GM12878 (cell line): ENCODE results near the gene WDR59. TPM values are rescaled to one million over a fixed set of nuclear protein-coding genes. Genes with fewer than 3 reads are reported as not detected.

Experiments
- ATAC-seq: fragments of 200-7000 bp; cut with Tn5 transposase; 3 replicates; pipeline ENCODE4 v1.9.1; 2020; ENCODE audit warnings: mild to moderate bottlenecking, moderate library complexity
- BruUV-seq: library from RNA; stranded (reverse); fragments of 400-500 nt; replicated peaks from 2 replicates; lab custom pipeline; 2021; lab: Mats Ljungman, UMichigan
- CTCF ChIA-PET: fragments of 300-600 bp; sonication (Branson Sonifier 250); formaldehyde crosslinking; extraction: SDS; loops from one replicate; lab custom pipeline; 2021; ENCODE audit warnings: inconsistent platforms; lab: Yijun Ruan, JAX
- POLR2A ChIA-PET: fragments of 350-600 bp; formaldehyde crosslinking; extraction: SDS; loops from one replicate; lab custom pipeline; 2021; ENCODE audit warnings: inconsistent platforms; lab: Charles Lee
- RAD21 ChIA-PET: fragments of 300-600 bp; sonication (Branson Sonifier 250); formaldehyde crosslinking; loops from one replicate; lab custom pipeline; 2023; ENCODE audit warnings: antibody characterized with exemption; ENCODE audit not compliant: unreplicated experiment; lab: Charles Lee
- SMC1A ChIA-PET: fragments of 300-600 bp; sonication (Branson Sonifier 250); formaldehyde crosslinking; loops from one replicate; lab custom pipeline; 2023; ENCODE audit not compliant: unreplicated experiment, uncharacterized antibody; lab: Charles Lee
- DNase-seq: peaks from one replicate; pipeline ENCODE4 v3.0.0-alpha.2; 2011; ENCODE audit warnings: low read depth, low spot score
- FAIRE-seq: peaks from 3 replicates; lab custom pipeline; 2011; peaks lifted over from hg19 to GRCh38; lab: Jason Lieb, UNC
- H2AFZ ChIP-seq: 2 replicates; pipeline ENCODE4 v1.6.0; 2011; ENCODE audit warnings: low read depth, low read length, control low read depth; ENCODE audit not compliant: control insufficient read depth
- H3K27ac ChIP-seq: 2 replicates; pipeline ENCODE4 v1.5.1; 2011; ENCODE audit warnings: control low read depth; ENCODE audit not compliant: control insufficient read depth, insufficient read depth
- H3K27me3 ChIP-seq, 2 experiments: replicated peaks in 1 of 2; 2 replicates each; pipeline versions ENCODE4 v1.6.0 to v1.6.1; 2011; ENCODE audit warnings: low read length in 1 of 2; ENCODE audit not compliant: control insufficient read depth in 2 of 2, insufficient read depth in 2 of 2
- H3K36me3 ChIP-seq, 2 experiments: 2 replicates each; pipeline ENCODE4 v1.5.1; 2011; ENCODE audit warnings: low read length in 1 of 2; ENCODE audit not compliant: control insufficient read depth in 2 of 2, insufficient read depth in 2 of 2
- H3K4me1 ChIP-seq: 2 replicates; pipeline ENCODE4 v1.6.1; 2011; ENCODE audit warnings: mild to moderate bottlenecking, low read length, moderate library complexity, mixed read lengths; ENCODE audit not compliant: control insufficient read depth, insufficient read depth
- H3K4me2 ChIP-seq: 2 replicates; pipeline ENCODE4 v1.6.0; 2011; ENCODE audit warnings: control low read depth; ENCODE audit not compliant: control insufficient read depth, insufficient read depth
- H3K4me3 ChIP-seq: fragments of 200-600 bp; sonication (generic); 2 replicates; pipeline ENCODE4 v1.5.1; 2016
- H3K79me2 ChIP-seq: 2 replicates; pipeline ENCODE4 v1.6.0; 2011; ENCODE audit warnings: low read length; ENCODE audit not compliant: control insufficient read depth, insufficient read depth
- H3K9ac ChIP-seq: 2 replicates; pipeline ENCODE4 v1.8.0; 2011; ENCODE audit warnings: low read length, control low read depth, mixed read lengths; ENCODE audit not compliant: control insufficient read depth, insufficient read depth
- H3K9me3 ChIP-seq: replicated peaks from 3 replicates; pipeline ENCODE4 v1.5.1; 2011; ENCODE audit warnings: mild to moderate bottlenecking, low read length; ENCODE audit not compliant: control insufficient read depth, insufficient read depth
- H4K20me1 ChIP-seq: 2 replicates; pipeline ENCODE4 v1.6.0; 2011; ENCODE audit not compliant: control insufficient read depth, insufficient read depth
- ATF7 ChIP-seq: fragments of 450-650 bp; IDR thresholded peaks from 2 replicates; pipeline ENCODE4 v1.6.1; 2016; ENCODE audit warnings: low read depth, mild to moderate bottlenecking
- CHD1 ChIP-seq: IDR thresholded peaks from 2 replicates; pipeline ENCODE4 v1.6.1; 2012; ENCODE audit warnings: low read depth, low read length, improper control_type of control experiment
- EGR1 ChIP-seq, 2 experiments: IDR thresholded peaks; 1 replicate in 1 of 2; 2 replicates in 1 of 2; pipeline ENCODE4 v1.6.1; 2011 to 2012; ENCODE audit warnings: low read depth in 2 of 2, low read length in 2 of 2, borderline replicate concordance in 1 of 2, mild to moderate bottlenecking in 1 of 2, moderate library complexity in 1 of 2
- NR2C1 ChIP-seq: fragments of 450-650 bp; IDR thresholded peaks from 2 replicates; pipeline ENCODE4 v1.6.1; 2017; ENCODE audit warnings: antibody characterized with exemption, mild to moderate bottlenecking, moderate library complexity
- SRF ChIP-seq, 2 experiments: IDR thresholded peaks; 2 replicates each; pipeline ENCODE4 v1.6.1; 2011; ENCODE audit warnings: low read depth in 2 of 2, low read length in 2 of 2, mild to moderate bottlenecking in 1 of 2, moderate library complexity in 1 of 2
- STAT3 ChIP-seq: IDR thresholded peaks from 2 replicates; pipeline ENCODE4 v1.6.1; 2011; ENCODE audit warnings: low read depth, low read length, improper control_type of control experiment
- ZNF207 ChIP-seq: fragments of 450-650 bp; IDR thresholded peaks from 2 replicates; pipeline ENCODE4 v1.6.1; 2014; ENCODE audit warnings: antibody characterized with exemption, mild to moderate bottlenecking, borderline replicate concordance
- in situ Hi-C: fragments of 300-500 bp; cut with MboI; formaldehyde crosslinking; loops from 9 replicates; pipeline ENCODE4 v1.14.3; 2018; ENCODE audit warnings: mixed read lengths
- intact Hi-C: fragments of 100-400 bp; cut with micrococcal nuclease; formaldehyde crosslinking; loops from one replicate; pipeline ENCODE4 v1.14.2; 2022; ENCODE audit not compliant: unreplicated experiment
- polyA plus RNA-seq, 11 experiments: library from polyadenylated mRNA; depleted of rRNA in 4 of 11; unstranded in 6 of 11; stranded (reverse) in 5 of 11; fragments of >200 nt; fragmentation: Nextera tagmentation in 4 of 11; fragmentation: Illumina TruSeq in 1 of 11; extraction: Ambion mirVana in 4 of 11; extraction: Trizol in 1 of 11; gene quantifications; 1 replicate in 1 of 11; 2 replicates in 10 of 11; pipeline versions ENCODE4 v1.2.1 to v1.2.3, GENCODE V29; 2011 to 2016; ENCODE audit warnings: inconsistent platforms in 2 of 11, missing spikeins in 2 of 11, low read depth in 1 of 11
- total RNA-seq, 4 experiments: library from RNA; depleted of rRNA in 3 of 4; stranded (reverse); fragments of >200 nt in 3 of 4; fragmentation: Illumina TruSeq in 1 of 4; extraction: Trizol in 1 of 4; gene quantifications; 2 replicates each; pipeline versions ENCODE4 v1.2.1 to v1.2.3, GENCODE V29; 2013 to 2021
- TF ChIP-seq, protein P1 (sequence below): IDR thresholded peaks from 2 replicates; pipeline ENCODE4 v1.6.1; 2011; ENCODE audit warnings: mild to moderate bottlenecking, low read depth, low read length, moderate library complexity; ENCODE audit not compliant: insufficient replicate concordance
- TF ChIP-seq, protein P2 (sequence below): fragments of 450-650 bp; IDR thresholded peaks from 2 replicates; pipeline ENCODE4 v1.6.1; 2017; ENCODE audit warnings: antibody characterized with exemption, mild to moderate bottlenecking, moderate library complexity
- TF ChIP-seq, protein P3 (sequence below): IDR thresholded peaks from 2 replicates; pipeline ENCODE4 v1.6.1; 2011; ENCODE audit warnings: borderline replicate concordance, low read depth, mild to moderate bottlenecking, moderate library complexity, low read length; ENCODE audit not compliant: insufficient read depth, poor library complexity, severe bottlenecking
- TF ChIP-seq, protein P4 (sequence below), 3 experiments: IDR thresholded peaks in 2 of 3; conservative IDR thresholded peaks in 1 of 3; 2 replicates each; pipeline ENCODE4 v1.5.1; 2011; ENCODE audit warnings: low read depth in 3 of 3, low read length in 3 of 3, mild to moderate bottlenecking in 3 of 3, control low read depth in 2 of 3, moderate library complexity in 2 of 3, inconsistent platforms in 1 of 3, mixed read lengths in 1 of 3; ENCODE audit not compliant: control insufficient read depth in 2 of 3, insufficient read depth in 1 of 3; ENCODE audit errors: extremely low read depth in 1 of 3

WDR59 gene
- total and polyA plus RNA-seq, 10 of the 15 experiments (the other 5 are each of a cell fraction or from before 2014, with no cell fraction given): 9.7 to 78.4 (median 24.5) TPM

DNA sequence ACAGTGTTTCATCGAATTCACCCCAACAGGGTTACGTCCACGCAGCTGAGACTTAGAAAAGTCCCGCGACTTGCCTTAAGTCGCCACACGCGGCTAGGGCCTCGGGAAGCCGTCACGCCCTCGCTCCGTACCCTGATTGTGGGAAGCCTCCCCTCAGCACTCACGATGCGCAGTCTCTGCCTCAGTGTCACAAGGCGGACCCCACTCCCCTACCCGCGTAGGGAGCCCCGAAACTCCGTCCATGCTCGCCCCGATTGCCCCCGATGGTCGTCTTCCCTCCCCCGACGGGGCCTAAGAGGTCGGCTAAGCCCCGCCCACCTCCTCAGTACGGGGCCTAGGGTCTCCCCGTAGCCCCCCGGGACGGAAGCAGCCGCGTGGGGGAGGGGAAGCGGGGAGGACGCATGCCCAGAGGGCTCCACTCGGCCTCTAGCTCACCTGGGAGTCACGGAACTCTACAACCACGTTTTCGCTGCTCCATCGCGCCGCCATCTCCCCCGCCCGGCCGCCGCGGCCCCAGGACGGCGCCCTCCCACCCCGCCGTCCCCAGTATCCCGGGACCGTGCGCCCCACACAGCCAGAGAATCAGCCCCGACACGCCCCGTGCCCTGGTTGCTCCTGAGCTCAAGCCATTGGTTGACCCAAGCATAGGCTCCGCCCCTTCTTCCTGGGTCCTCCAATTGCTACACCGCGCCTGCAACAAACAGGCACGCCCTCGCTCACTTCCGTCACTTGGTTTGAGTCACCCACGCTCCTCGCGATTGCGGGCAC lies at the start of gene WDR59 (continued):
- TF ChIP-seq ATF7: peak; percentile 49; the same call in 1 of the 2 replicates
- TF ChIP-seq NR2C1: peak; percentile 52; the same call in 1 of the 2 replicates

DNA sequence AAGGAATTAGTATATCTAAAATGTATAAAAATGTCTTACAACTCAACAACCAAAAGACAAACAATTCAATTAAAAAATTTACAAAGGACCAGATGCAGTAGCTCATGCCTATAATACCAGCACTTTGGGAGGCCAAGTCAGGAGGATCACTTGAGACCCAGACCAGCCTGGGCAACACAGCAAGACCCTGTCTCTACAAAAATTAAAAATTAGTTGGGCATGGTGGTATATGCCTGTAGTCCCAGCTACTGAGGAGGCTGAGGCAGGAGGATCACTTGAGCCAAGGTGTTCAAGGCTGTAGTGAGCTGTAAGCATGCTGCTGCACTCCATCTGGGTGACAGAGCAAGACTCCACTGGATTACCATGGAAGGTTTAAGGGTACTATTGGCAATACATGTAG lies 47.7 kb upstream of the WDR59 start:
- H3K27ac ChIP-seq: no peak overlapping the region
- H3K36me3 ChIP-seq: no peaks in the 10 kb centered on the region
- ChIA-PET CTCF (interaction anchor here (0.7 kb wide), 2 partner anchors 15 to 22 kb away, joined by 3 to 4 read pairs; no protein-coding TSS in a partner anchor), POLR2A (interaction anchor here (0.7 to 1.2 kb wide), 4 partner anchors 18 to 31 kb away, joined by 3 to 4 read pairs (median 3); no protein-coding TSS in a partner anchor), SMC1A (interaction anchor here (0.8 to 1.7 kb wide), 3 partner anchors 14 to 219 kb away, joined by 3 to 7 read pairs (median 3); no protein-coding TSS in a partner anchor), RAD21 (interaction anchor here (0.6 kb wide), 1 partner anchor 11 kb away, joined by 3 read pairs; no protein-coding TSS in a partner anchor)
- intact Hi-C loops (no loop called here), in situ Hi-C loops (no loop called here)
- no peak for DNase-seq
- H3K79me2 ChIP-seq: no peaks in the 10 kb centered on the region; the same call in none of the 2 replicates
- H3K27me3 ChIP-seq: no peaks in the 10 kb centered on the region
- no TSS peak for BruUV-seq
- no peak; the same call in 2 of the 3 replicates for ATAC-seq
- H3K4me3 ChIP-seq: no peak overlapping the region
- H3K4me1 ChIP-seq: peaks cover 18% of the 10 kb centered on the region
- peaks cover 3% of the 10 kb centered on the region; the same call in 2 of the 3 replicates for H3K9me3 ChIP-seq
- H3K9ac ChIP-seq: no peak overlapping the region
- H4K20me1 ChIP-seq: no peaks in the 10 kb centered on the region
- H2AFZ ChIP-seq: no peak overlapping the region
- no peak for FAIRE-seq
- no peak overlapping the region for H3K4me2 ChIP-seq
- TF ChIP-seq, protein P1, sequence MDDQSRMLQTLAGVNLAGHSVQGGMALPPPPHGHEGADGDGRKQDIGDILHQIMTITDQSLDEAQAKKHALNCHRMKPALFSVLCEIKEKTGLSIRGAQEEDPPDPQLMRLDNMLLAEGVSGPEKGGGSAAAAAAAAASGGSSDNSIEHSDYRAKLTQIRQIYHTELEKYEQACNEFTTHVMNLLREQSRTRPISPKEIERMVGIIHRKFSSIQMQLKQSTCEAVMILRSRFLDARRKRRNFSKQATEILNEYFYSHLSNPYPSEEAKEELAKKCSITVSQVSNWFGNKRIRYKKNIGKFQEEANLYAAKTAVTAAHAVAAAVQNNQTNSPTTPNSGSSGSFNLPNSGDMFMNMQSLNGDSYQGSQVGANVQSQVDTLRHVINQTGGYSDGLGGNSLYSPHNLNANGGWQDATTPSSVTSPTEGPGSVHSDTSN: no peak
- TF ChIP-seq CHD1 (no peak), ZNF207 (no peak), STAT3 (no peak), SRF (IDR thresholded peaks at IDR 0.05; ENCODE audit: low read depth in 2 of 2, low read length in 2 of 2) (no peak), EGR1 (IDR thresholded peaks at IDR 0.05; ENCODE audit: borderline replicate concordance in 1 of 2, low read depth in 2 of 2, low read length in 2 of 2) (no peak)
- TF ChIP-seq, protein P2, sequence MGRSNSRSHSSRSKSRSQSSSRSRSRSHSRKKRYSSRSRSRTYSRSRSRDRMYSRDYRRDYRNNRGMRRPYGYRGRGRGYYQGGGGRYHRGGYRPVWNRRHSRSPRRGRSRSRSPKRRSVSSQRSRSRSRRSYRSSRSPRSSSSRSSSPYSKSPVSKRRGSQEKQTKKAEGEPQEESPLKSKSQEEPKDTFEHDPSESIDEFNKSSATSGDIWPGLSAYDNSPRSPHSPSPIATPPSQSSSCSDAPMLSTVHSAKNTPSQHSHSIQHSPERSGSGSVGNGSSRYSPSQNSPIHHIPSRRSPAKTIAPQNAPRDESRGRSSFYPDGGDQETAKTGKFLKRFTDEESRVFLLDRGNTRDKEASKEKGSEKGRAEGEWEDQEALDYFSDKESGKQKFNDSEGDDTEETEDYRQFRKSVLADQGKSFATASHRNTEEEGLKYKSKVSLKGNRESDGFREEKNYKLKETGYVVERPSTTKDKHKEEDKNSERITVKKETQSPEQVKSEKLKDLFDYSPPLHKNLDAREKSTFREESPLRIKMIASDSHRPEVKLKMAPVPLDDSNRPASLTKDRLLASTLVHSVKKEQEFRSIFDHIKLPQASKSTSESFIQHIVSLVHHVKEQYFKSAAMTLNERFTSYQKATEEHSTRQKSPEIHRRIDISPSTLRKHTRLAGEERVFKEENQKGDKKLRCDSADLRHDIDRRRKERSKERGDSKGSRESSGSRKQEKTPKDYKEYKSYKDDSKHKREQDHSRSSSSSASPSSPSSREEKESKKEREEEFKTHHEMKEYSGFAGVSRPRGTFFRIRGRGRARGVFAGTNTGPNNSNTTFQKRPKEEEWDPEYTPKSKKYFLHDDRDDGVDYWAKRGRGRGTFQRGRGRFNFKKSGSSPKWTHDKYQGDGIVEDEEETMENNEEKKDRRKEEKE: no peak
- TF ChIP-seq, protein P3, sequence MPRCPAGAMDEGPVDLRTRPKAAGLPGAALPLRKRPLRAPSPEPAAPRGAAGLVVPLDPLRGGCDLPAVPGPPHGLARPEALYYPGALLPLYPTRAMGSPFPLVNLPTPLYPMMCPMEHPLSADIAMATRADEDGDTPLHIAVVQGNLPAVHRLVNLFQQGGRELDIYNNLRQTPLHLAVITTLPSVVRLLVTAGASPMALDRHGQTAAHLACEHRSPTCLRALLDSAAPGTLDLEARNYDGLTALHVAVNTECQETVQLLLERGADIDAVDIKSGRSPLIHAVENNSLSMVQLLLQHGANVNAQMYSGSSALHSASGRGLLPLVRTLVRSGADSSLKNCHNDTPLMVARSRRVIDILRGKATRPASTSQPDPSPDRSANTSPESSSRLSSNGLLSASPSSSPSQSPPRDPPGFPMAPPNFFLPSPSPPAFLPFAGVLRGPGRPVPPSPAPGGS: no peak
- TF ChIP-seq, protein P4, sequence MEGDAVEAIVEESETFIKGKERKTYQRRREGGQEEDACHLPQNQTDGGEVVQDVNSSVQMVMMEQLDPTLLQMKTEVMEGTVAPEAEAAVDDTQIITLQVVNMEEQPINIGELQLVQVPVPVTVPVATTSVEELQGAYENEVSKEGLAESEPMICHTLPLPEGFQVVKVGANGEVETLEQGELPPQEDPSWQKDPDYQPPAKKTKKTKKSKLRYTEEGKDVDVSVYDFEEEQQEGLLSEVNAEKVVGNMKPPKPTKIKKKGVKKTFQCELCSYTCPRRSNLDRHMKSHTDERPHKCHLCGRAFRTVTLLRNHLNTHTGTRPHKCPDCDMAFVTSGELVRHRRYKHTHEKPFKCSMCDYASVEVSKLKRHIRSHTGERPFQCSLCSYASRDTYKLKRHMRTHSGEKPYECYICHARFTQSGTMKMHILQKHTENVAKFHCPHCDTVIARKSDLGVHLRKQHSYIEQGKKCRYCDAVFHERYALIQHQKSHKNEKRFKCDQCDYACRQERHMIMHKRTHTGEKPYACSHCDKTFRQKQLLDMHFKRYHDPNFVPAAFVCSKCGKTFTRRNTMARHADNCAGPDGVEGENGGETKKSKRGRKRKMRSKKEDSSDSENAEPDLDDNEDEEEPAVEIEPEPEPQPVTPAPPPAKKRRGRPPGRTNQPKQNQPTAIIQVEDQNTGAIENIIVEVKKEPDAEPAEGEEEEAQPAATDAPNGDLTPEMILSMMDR (IDR thresholded peaks at IDR 0.05 in 2 of 3, conservative IDR thresholded peaks at IDR 0.05 in 1 of 3; ENCODE audit: control insufficient read depth in 2 of 3, extremely low read depth in 1 of 3, insufficient read depth in 1 of 3, low read depth in 3 of 3, low read length in 3 of 3): no peak
